LNCAP (cell line): Measurements from ENCODE around the gene CSF1R.

Source experiments
- TF ChIP-seq, protein P1 (sequence below): fragments of 450-650 bp; IDR thresholded peaks from 2 replicates; pipeline ENCODE4 v1.5.1; 2017; ENCODE audit warnings: mild to moderate bottlenecking

CSF1R gene

DNA sequence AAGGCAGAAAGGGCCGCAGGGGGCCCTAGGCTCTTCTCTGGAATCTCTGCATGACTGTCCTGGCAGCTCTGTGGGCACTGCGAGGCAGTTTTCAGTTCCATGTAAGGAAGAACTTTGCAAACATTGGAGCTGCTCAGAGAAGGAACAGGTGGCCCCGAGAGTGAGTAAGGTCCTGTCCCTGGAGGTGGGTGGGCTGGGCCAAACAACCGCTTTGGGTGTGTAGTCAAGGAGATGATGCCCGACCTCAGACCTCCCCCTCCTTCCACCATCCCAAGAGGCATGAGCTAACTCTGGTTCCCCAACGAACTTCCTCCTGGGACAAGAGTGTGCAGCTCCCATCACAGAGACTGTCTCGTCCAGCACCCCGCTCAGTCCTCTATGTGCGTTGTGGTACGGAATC, 20.5 kb downstream of the CSF1R start:
- TF ChIP-seq, protein P1, sequence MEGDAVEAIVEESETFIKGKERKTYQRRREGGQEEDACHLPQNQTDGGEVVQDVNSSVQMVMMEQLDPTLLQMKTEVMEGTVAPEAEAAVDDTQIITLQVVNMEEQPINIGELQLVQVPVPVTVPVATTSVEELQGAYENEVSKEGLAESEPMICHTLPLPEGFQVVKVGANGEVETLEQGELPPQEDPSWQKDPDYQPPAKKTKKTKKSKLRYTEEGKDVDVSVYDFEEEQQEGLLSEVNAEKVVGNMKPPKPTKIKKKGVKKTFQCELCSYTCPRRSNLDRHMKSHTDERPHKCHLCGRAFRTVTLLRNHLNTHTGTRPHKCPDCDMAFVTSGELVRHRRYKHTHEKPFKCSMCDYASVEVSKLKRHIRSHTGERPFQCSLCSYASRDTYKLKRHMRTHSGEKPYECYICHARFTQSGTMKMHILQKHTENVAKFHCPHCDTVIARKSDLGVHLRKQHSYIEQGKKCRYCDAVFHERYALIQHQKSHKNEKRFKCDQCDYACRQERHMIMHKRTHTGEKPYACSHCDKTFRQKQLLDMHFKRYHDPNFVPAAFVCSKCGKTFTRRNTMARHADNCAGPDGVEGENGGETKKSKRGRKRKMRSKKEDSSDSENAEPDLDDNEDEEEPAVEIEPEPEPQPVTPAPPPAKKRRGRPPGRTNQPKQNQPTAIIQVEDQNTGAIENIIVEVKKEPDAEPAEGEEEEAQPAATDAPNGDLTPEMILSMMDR = no peak

DNA sequence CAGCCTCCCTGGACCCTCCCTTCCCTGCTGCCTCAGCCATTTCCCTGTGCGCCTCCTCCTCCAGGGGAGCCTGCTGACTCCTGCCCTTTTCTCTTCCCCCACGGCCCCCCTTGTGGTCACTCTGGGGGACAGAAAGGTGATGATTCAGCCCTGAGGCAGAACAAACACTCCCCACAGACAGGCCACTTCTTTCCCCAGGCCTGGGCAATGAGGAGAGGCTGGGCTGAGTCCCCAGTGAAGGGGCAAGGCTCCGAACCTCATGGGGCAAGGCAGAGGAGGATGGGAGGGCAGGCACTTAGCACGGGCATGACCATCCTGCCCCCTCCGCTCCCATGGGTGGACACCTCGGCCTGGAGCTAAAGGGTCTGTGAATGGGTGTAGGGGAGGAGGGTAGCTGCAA, 21.0 kb downstream of the CSF1R start:
- TF ChIP-seq, protein P1 = no peak

DNA sequence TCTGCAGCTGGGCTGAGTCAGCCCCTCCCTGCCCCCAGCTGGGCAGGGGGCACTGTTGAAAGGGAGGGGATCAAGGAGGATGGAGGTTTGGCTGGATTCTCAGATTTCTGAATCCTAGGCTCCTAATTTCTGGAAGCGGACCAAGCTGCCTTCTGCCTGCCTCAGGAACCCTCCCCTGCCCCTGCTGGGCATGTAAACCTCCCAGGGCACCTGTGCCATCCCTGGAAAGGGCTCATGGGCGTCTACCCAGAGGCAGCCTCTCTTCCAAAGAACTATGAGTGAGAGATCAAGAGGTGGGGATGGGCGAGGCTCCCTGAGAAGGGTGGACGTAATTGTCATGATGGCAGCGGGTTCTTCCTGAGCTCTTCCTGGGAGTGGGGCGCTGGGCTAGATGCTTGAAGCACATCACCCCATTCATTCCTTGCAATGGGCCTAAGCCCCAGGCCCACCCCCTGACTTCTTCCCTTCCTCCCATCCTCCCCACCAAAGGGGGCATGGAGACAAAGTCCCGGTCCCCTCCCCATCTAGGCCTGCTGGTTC, 21.6 kb downstream of the CSF1R start:
- TF ChIP-seq, protein P1 = no peak

DNA sequence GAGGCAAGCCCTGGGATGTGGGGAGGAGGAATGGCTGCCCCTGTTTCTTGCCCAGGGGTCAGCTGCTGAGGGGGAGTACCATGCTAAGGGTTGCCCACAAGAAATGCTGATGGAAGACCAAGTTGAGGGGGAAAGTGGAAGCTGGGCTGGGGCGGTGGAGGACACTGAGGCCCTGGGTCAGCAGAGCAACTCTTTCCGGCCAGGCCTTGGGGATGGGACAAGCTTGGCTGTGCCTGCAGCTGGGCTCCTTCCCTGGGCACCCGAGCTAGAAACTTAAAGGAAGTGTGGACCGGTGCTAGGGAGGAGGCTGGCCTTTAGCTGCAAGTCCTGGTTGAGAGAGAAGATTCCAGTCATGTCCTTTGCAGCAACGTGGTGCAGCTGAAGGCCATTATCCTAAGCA, 22.7 kb downstream of the CSF1R start:
- TF ChIP-seq, protein P1 = no peak

DNA sequence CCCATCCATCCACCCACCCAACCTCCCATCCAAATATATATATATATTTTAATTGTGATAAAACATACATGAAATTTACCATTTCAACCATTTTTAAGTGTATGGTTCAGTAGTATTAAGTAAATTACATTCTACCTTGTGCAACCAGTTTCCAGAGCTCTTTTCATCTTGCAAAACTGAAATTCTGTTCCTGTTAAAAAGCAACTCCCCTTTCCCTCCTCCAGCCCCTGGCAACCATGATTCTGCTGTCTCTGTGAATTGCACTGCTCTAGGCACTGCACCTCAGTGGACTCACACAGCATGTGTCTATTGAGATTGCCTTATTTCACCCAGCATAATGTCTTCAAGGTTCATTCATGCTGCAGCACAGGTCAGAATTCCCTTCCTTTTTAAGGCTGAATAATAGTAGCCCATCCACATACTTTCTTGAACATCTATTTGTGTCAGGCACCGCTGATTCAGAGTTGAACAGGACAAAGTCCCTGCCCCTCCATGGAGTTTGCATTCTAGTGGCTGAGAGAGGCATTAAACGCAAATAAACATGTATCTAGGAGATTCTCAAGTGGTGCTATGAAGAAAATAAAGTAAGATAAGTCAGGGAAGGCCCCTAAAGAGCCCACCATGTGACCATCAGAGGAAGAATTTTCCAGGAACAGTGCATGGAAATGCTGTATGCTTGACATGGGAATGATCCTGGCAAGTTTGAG, 24.0 kb downstream of the CSF1R start:
- TF ChIP-seq, protein P1 = no peak

DNA sequence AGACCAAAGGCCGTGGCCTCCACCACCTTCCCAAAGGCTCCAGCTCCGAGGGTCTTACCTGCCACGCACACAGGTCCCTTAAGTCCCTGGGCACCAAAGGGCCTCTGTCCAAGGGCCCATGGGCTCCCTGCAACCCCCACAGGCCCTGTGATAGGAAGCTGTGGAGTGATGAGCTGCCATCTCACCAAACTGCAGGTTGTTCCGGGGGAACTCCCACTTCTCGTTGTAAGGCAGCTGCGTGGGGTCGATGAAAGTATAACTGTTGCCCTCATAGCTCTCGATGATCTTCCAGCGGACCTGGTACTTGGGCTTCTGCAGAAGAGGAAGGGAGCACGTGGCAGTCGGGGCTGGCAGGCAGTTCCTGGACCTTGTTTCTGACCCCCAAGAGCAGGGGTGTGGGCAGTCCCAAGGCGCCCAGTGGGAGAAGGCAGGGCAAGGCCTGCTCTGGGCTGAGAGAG, 24.8 kb downstream of the CSF1R start:
- TF ChIP-seq, protein P1 = no peak

DNA sequence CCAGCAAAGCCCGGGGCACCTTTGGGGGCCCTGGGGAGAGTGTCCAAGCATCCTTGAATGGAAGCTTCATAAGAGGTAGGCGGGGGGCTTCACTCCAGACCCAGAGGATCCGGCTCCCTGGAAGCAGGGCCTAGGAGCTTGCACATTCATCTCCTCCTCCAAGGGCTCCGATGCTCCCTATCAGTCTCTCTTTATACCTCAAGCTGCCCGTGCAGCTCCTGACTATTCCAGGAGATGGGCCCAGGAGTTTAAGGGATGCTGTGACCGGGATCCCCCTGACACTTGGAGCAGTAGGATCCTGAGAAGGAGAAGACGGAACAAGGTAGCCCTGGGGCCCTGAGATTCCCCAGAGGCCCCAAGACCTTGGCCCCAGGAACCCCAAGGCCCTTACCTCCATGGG, 25.9 kb downstream of the CSF1R start:
- TF ChIP-seq, protein P1 = no peak
